Endothelial cell of umbilical vein (primary cell): Measurements from ENCODE around the gene SPINK7. TPM values are rescaled to one million over a fixed set of nuclear protein-coding genes. Genes with fewer than 3 reads are reported as not detected.
A peak's percentile ranks its signal among the peaks of the same experiment; 100 is the strongest.
"Not testable (repeated sequence)": the region's sequence is repeated elsewhere in the genome, so short reads cannot be mapped to it uniquely, and the experiment has no call there.

Source experiments
- BruUV-seq: library from RNA; stranded (reverse); fragments of 400-500 nt; replicated peaks from 2 replicates; lab custom pipeline; 2021; lab: Mats Ljungman, UMichigan
- CTCF ChIA-PET: fragments of 300-600, 350-600 bp; sonication (Branson Sonifier 250); formaldehyde crosslinking; loops from one replicate; lab custom pipeline; 2021; ENCODE audit warnings: antibody characterized with exemption, inconsistent platforms; lab: Charles Lee
- POLR2A ChIA-PET: fragments of 300-600, 350-600 bp; sonication (Branson Sonifier 250); formaldehyde crosslinking; loops from one replicate; lab custom pipeline; 2021; ENCODE audit warnings: antibody characterized with exemption, inconsistent platforms; lab: Charles Lee
- DNase-seq: peaks from one replicate; pipeline ENCODE4 v3.0.0-alpha.2; 2011; ENCODE audit warnings: low read depth, low spot score
- FAIRE-seq: peaks from 2 replicates; lab custom pipeline; 2011; peaks lifted over from hg19 to GRCh38; lab: Jason Lieb, UNC
- H2AFZ ChIP-seq: 2 replicates; pipeline ENCODE4 v1.6.0; 2012; ENCODE audit warnings: low read depth, low read length, control low read depth, inconsistent platforms
- H3K27ac ChIP-seq: 2 replicates; pipeline ENCODE4 v1.5.1; 2011; ENCODE audit warnings: low read depth, mild to moderate bottlenecking, control low read depth, low read length, moderate library complexity; ENCODE audit not compliant: insufficient read depth
- H3K27me3 ChIP-seq, 2 experiments: 2 replicates each; pipeline versions ENCODE4 v1.6.0 to v1.6.1; 2011; ENCODE audit warnings: low read length in 2 of 2, mixed read lengths in 1 of 2; ENCODE audit not compliant: control insufficient read depth in 2 of 2, insufficient read depth in 2 of 2
- H3K36me3 ChIP-seq, 2 experiments: 2 replicates in 1 of 2; 3 replicates in 1 of 2; pipeline ENCODE4 v1.5.1; 2011; ENCODE audit warnings: low read length in 2 of 2, mild to moderate bottlenecking in 1 of 2, moderate library complexity in 1 of 2; ENCODE audit not compliant: control insufficient read depth in 2 of 2, insufficient read depth in 2 of 2; ENCODE audit errors: extremely low read depth in 1 of 2
- H3K4me1 ChIP-seq: 3 replicates; pipeline ENCODE4 v1.5.1; 2011; ENCODE audit warnings: mild to moderate bottlenecking, low read length; ENCODE audit not compliant: control insufficient read depth, insufficient read depth; ENCODE audit errors: extremely low read depth
- H3K4me2 ChIP-seq: 2 replicates; pipeline ENCODE4 v1.6.1; 2011; ENCODE audit warnings: low read length, control low read depth, mixed read lengths; ENCODE audit not compliant: insufficient read depth
- H3K4me3 ChIP-seq, 3 experiments: fragments of 200-600 bp in 1 of 3; sonication (generic), shearing (Covaris generic) in 1 of 3; replicated peaks in 1 of 3; 2 replicates each; pipeline ENCODE4 v1.5.1; 2011 to 2016; ENCODE audit warnings: control low read depth in 3 of 3, low read length in 3 of 3, mild to moderate bottlenecking in 2 of 3, inconsistent platforms in 1 of 3, low read depth in 1 of 3, moderate library complexity in 1 of 3; ENCODE audit not compliant: insufficient read depth in 1 of 3
- H3K79me2 ChIP-seq: 2 replicates; pipeline ENCODE4 v1.6.0; 2012; ENCODE audit warnings: low read length, inconsistent platforms; ENCODE audit not compliant: control insufficient read depth, insufficient read depth
- H3K9ac ChIP-seq: replicated peaks from 2 replicates; pipeline ENCODE3; 2011; ENCODE audit warnings: low read length, control low read depth; ENCODE audit not compliant: insufficient read depth; ENCODE audit errors: extremely low read depth
- H3K9me1 ChIP-seq: replicated peaks from 3 replicates; pipeline ENCODE4 v1.6.0; 2011; ENCODE audit warnings: mild to moderate bottlenecking, low read length; ENCODE audit not compliant: control insufficient read depth, insufficient read depth; ENCODE audit errors: extremely low read depth
- H3K9me3 ChIP-seq: replicated peaks from 2 replicates; pipeline ENCODE4 v1.5.1; 2012; ENCODE audit warnings: low read length, inconsistent platforms; ENCODE audit not compliant: control insufficient read depth, insufficient read depth
- H4K20me1 ChIP-seq: replicated peaks from 2 replicates; pipeline ENCODE3; 2011; ENCODE audit warnings: mild to moderate bottlenecking, low read length; ENCODE audit not compliant: control insufficient read depth, insufficient read depth; ENCODE audit errors: extremely low read depth
- CTCF ChIP-seq, 2 donors: IDR thresholded peaks; 1 replicate in 1 of 2; 2 replicates in 1 of 2; pipeline ENCODE4 v1.5.1; 2011; ENCODE audit warnings: low read length in 2 of 2, mild to moderate bottlenecking in 2 of 2, moderate library complexity in 2 of 2, control low read depth in 1 of 2, inconsistent platforms in 1 of 2, low read depth in 1 of 2; ENCODE audit not compliant: insufficient read depth in 1 of 2; ENCODE audit errors: extremely low read depth in 1 of 2
- EZH2 ChIP-seq: IDR thresholded peaks from 2 replicates; pipeline ENCODE4 v1.6.1; 2012; ENCODE audit warnings: borderline replicate concordance, low read depth, mild to moderate bottlenecking, moderate library complexity, low read length, inconsistent platforms; ENCODE audit not compliant: severe bottlenecking
- FOS ChIP-seq: IDR thresholded peaks from 2 replicates; pipeline ENCODE4 v1.6.1; 2011; ENCODE audit warnings: mild to moderate bottlenecking, low read length, moderate library complexity, borderline replicate concordance; ENCODE audit not compliant: insufficient read depth
- GATA2 ChIP-seq: IDR thresholded peaks from 2 replicates; pipeline ENCODE4 v1.7.0; 2011; ENCODE audit warnings: low read depth, mild to moderate bottlenecking, moderate library complexity, mixed read lengths, low read length; ENCODE audit not compliant: insufficient read length, insufficient read depth
- JUN ChIP-seq: IDR thresholded peaks from 2 replicates; pipeline ENCODE4 v1.6.1; 2011; ENCODE audit warnings: borderline replicate concordance, low read depth; ENCODE audit not compliant: insufficient read length, insufficient read depth
- MAX ChIP-seq: IDR thresholded peaks from 2 replicates; pipeline ENCODE4 v1.6.1; 2011; ENCODE audit not compliant: insufficient read depth, insufficient read length
- MYC ChIP-seq: IDR thresholded peaks from one replicate; pipeline ENCODE4 v1.6.1; 2011; ENCODE audit warnings: mild to moderate bottlenecking, low read depth, low read length
- POLR2A ChIP-seq: IDR thresholded peaks from 2 replicates; pipeline ENCODE4 v1.6.1; 2012; ENCODE audit warnings: low read depth, mild to moderate bottlenecking, control low read depth, low read length
- POLR2AphosphoS5 ChIP-seq: IDR thresholded peaks from 2 replicates; pipeline ENCODE4 v1.6.1; 2012; ENCODE audit warnings: low read depth, mild to moderate bottlenecking, control low read depth, low read length, moderate library complexity; ENCODE audit not compliant: insufficient read depth
- dilution Hi-C: fragments of 300-500 bp; cut with MboI; formaldehyde crosslinking; loops from one replicate; pipeline ENCODE4 v1.15.0; 2019; ENCODE audit warnings: low sequenced_read_pairs; ENCODE audit not compliant: extremely low pct_ligation_motif_present
- intact Hi-C: fragments of 100-400 bp; cut with micrococcal nuclease; formaldehyde crosslinking; loops from one replicate; pipeline ENCODE4 v1.10.0; 2022
- polyA plus RNA-seq, 4 experiments: library from polyadenylated mRNA; depleted of rRNA in 3 of 4; stranded (reverse) in 3 of 4; unstranded in 1 of 4; fragments of >200 nt; gene quantifications; 2 replicates each; pipeline versions ENCODE4 v1.2.1 to v1.2.3, GENCODE V29; 2011 to 2012; ENCODE audit warnings: missing spikeins in 1 of 4
- total RNA-seq: library from RNA; stranded (reverse); gene quantifications from 2 replicates; pipeline ENCODE4 v1.2.3, GENCODE V29; 2021

The SPINK7 gene
- total and polyA plus RNA-seq, 2 donors (not counting 3 experiments of a cell fraction or from before 2014, with no cell fraction given), result not detected

- no peak overlapping the region for H3K27ac ChIP-seq
- H2AFZ ChIP-seq, result no peak overlapping the region
- no peaks in the 10 kb centered on the region for H4K20me1 ChIP-seq
- no peak overlapping the region for H3K4me3 ChIP-seq
- H3K4me2 ChIP-seq, result no peak overlapping the region
- FAIRE-seq (no peak), DNase-seq (no peak)
- H3K9me3 ChIP-seq, result no peaks in the 10 kb centered on the region
- no TSS peak for BruUV-seq
- no peak overlapping the region for H3K9ac ChIP-seq
- no peaks in the 10 kb centered on the region for H3K9me1 ChIP-seq
- H3K36me3 ChIP-seq, result no peaks in the 10 kb centered on the region
- H3K27me3 ChIP-seq, result no peaks in the 10 kb centered on the region
- TF ChIP-seq MYC (no peak), POLR2AphosphoS5 (no peak), MAX (no peak), POLR2A (no peak), FOS (no peak), CTCF (IDR thresholded peaks at IDR 0.05; ENCODE audit: extremely low read depth in 1 of 2, insufficient read depth in 1 of 2, low read depth in 1 of 2, low read length in 2 of 2) (no peak), GATA2 (no peak), JUN (no peak), EZH2 (no peak)
- dilution Hi-C loops (no loop called here), intact Hi-C loops (no loop called here)
- no peaks in the 10 kb centered on the region for H3K79me2 ChIP-seq
- H3K4me1 ChIP-seq, result no peaks in the 10 kb centered on the region
- CTCF ChIA-PET, result interaction anchor here (0.8 to 2.2 kb wide), 3 partner anchors 23 to 60 kb away, joined by 3 to 9 read pairs (median 8); no protein-coding TSS in a partner anchor
- POLR2A ChIA-PET, result no interaction called here
Observed at GRCh38 chr5:148314731-148315130, 2.5 kb downstream of the SPINK7 start.

- H3K9me3 ChIP-seq, FAIRE-seq, H4K20me1 ChIP-seq, H3K9me1 ChIP-seq, H3K4me1 ChIP-seq, H3K9ac ChIP-seq, H3K4me2 ChIP-seq, H3K79me2 ChIP-seq, CTCF ChIA-PET, dilution Hi-C loops, H3K36me3 ChIP-seq, intact Hi-C loops, H3K27me3 ChIP-seq, POLR2A ChIA-PET, H3K27ac ChIP-seq, DNase-seq, BruUV-seq: not testable (repeated sequence)
- Histone ChIP-seq H2AFZ (peak overlapping the region; percentile 33), H3K4me3 (peak overlapping the region in 1 of 3 experiments; percentile 32)
Observed at GRCh38 chr5:148320011-148320963, 8.1 kb downstream of the SPINK7 start.
